Mesothelial cell of epicardium (in vitro differentiated cells): ENCODE data around the gene TJAP1. TPM values are rescaled to one million over a fixed set of nuclear protein-coding genes. Genes with fewer than 3 reads are reported as not detected.

Source experiments
- DNase-seq, 2 experiments: peaks; one replicate each; pipeline ENCODE4 v3.0.0; 2021; ENCODE audit warnings: low spot score in 2 of 2; ENCODE audit not compliant: unreplicated experiment in 2 of 2
- H3K27ac Mint-ChIP-seq: 2 replicates; pipeline ENCODE4 v1.8.0; 2021; ENCODE audit warnings: mixed read lengths
- H3K27me3 Mint-ChIP-seq: 2 replicates; pipeline ENCODE4 v1.8.0; 2021; ENCODE audit warnings: low read depth, mixed read lengths
- H3K36me3 Mint-ChIP-seq: 2 replicates; pipeline ENCODE4 v1.8.0; 2021; ENCODE audit warnings: mixed read lengths
- H3K4me1 Mint-ChIP-seq: 2 replicates; pipeline ENCODE4 v1.8.0; 2021; ENCODE audit warnings: mixed read lengths
- H3K4me3 Mint-ChIP-seq: 2 replicates; pipeline ENCODE4 v1.8.0; 2021; ENCODE audit warnings: mild to moderate bottlenecking, moderate library complexity, mixed read lengths
- H3K9me3 Mint-ChIP-seq: 2 replicates; pipeline ENCODE4 v1.8.0; 2021; ENCODE audit warnings: mixed read lengths
- CTCF ChIP-seq: fragments of 200-600 bp; sonication (generic); IDR thresholded peaks from one replicate; pipeline ENCODE4 v1.5.0; 2021; ENCODE audit warnings: antibody characterized with exemption; ENCODE audit not compliant: unreplicated experiment
- total RNA-seq: library from RNA; stranded (reverse); gene quantifications from 3 replicates; pipeline ENCODE4 v1.2.1, GENCODE V29; 2021

TJAP1 gene
- total RNA-seq, 1 donor from 2014 or later, result 49.7 TPM

GRCh38 chr6:43468240-43468639 is 9.1 kb upstream of the TJAP1 start:
- H3K9me3 Mint-ChIP-seq, result no peaks in the 10 kb centered on the region
- no peak overlapping the region for H3K27ac Mint-ChIP-seq
- H3K36me3 Mint-ChIP-seq, result no peaks in the 10 kb centered on the region
- peaks cover 2% of the 10 kb centered on the region for H3K27me3 Mint-ChIP-seq
- H3K4me1 Mint-ChIP-seq, result no peaks in the 10 kb centered on the region
- no peak overlapping the region for H3K4me3 Mint-ChIP-seq
- DNase-seq, result no peak
- no peak for TF ChIP-seq CTCF

DNA sequence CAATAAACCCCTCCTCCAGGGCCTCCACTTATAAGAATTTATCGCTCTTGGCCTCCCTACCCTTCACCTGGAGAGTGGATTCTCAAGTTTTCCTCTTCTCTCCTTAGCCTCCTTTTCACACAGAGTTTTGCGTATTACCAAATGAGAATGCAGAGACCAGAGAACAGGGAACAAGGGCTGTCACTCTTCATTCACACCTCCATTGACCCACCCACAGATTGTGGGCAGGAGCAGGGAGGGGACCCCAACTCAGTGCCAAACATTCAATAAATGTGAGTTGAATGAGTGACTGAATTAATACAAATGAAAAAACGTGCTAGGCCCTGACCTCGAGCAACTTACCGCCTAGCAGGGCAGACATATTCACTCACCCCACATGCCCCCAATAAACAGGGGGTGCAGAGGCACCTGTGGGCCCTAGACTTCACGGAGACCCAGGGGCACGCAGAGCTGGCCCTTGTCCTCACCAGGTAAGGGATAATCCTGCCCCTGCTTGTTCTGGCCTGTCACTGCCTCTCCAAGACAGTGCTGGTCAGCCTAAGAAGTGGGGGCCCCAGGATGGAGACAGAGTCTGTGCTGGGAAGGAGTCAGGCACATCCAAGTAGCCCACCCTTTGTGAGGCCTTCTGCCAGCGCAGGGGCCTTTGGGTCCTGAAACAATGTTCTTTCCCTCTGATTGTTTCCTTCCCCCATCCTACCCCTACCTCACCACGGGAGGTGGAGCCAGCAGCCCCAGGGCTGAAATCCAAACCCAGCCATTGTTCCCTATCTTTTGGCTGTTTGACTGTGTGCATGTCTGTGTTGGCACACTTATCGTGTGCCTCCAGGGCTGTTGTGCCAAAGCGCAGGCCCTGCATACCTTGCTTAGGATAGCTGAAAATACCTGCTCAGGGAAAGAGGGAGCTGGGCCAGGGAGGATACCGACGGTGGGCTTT is 8.4 kb upstream of the TJAP1 start:
- Mint-ChIP-seq H3K4me1 (no peaks in the 10 kb centered on the region), H3K36me3 (no peaks in the 10 kb centered on the region), H3K9me3 (no peaks in the 10 kb centered on the region), H3K27ac (no peak overlapping the region), H3K27me3 (no peaks in the 10 kb centered on the region), H3K4me3 (no peak overlapping the region)
- TF ChIP-seq CTCF, result no peak
- no peak for DNase-seq

DNA sequence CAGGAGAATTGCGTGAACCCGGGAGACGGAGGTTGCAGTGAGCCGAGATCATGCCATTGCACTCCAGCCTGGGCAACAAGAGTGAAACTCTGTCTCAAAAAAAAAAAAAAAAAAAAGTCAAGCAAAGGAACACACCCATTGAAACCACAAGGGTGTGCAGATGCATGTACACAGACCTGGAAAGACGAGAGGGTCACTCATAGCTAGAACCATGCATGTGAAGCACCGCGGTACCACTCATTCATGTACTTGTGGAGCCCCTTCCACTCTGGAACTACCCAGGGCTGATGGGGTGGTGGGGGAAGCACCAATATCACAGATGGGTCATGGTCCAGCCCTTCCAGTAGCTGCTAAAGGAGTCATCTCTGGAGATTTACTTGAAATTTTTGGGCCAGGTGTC is 7.4 kb upstream of the TJAP1 start:
- Mint-ChIP-seq H3K36me3 (no peaks in the 10 kb centered on the region), H3K27me3 (no peaks in the 10 kb centered on the region), H3K4me1 (no peaks in the 10 kb centered on the region), H3K4me3 (no peak overlapping the region), H3K9me3 (no peaks in the 10 kb centered on the region), H3K27ac (no peak overlapping the region)
- no peak for DNase-seq
- no peak for TF ChIP-seq CTCF

DNA sequence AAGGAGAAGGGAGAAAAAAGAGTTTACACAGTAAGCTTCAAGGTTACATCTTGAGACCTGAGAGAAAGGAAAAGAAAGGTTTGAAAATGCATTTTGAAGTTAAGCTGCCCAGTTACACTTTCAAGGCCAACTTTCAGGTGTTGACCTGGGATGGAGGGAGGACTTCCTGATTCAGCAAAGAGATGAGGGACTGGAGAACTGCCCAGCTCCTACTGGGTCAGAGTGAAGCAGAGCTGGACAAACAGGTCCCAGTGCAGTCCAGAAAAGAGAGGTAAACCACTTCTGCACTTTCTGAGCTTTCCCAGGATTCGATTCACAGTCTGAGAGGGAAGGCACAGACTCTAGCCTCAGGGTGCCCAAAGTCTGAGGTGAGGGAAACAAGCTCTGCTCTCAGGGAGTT is 6.0 kb upstream of the TJAP1 start:
- H3K27ac Mint-ChIP-seq, result no peak overlapping the region

DNA sequence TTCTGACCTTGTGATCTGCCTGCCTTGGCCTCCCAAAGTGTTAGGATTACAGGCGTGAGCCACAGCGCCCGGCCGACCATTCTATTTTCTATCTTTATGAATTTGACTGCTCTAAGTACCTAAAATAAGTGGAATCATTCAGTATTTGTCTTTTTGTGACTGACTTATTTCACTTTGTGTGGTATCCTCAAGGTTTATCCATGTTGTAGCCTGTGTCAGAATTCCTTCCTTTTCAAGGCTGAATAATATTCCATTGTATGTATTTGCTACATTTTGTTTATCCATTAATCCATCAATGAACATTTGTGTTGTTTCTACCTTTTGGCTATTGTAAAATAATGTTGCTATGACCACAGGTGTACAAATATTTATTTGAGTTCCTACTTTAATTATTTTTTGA is 4.9 kb upstream of the TJAP1 start:
- Mint-ChIP-seq H3K4me3 (no peak overlapping the region), H3K9me3 (no peaks in the 10 kb centered on the region), H3K27me3 (no peaks in the 10 kb centered on the region), H3K27ac (no peak overlapping the region), H3K4me1 (peaks cover 6% of the 10 kb centered on the region), H3K36me3 (no peaks in the 10 kb centered on the region)
- DNase-seq, result no peak
- no peak for TF ChIP-seq CTCF

More for the DNA sequence above, 6.0 kb upstream of the TJAP1 start:
- no peaks in the 10 kb centered on the region for H3K36me3 Mint-ChIP-seq
- H3K27me3 Mint-ChIP-seq, result no peaks in the 10 kb centered on the region
- no peaks in the 10 kb centered on the region for H3K4me1 Mint-ChIP-seq
- no peak for TF ChIP-seq CTCF
- no peaks in the 10 kb centered on the region for H3K9me3 Mint-ChIP-seq
- H3K4me3 Mint-ChIP-seq, result no peak overlapping the region
- DNase-seq, result no peak
